KMS-11 (cell line): ENCODE data around the gene LAGE3.

Experiments used
- H2AFZ ChIP-seq: fragments of 200-600 bp; sonication (generic); 2 replicates; pipeline ENCODE4 v1.6.1; 2016; ENCODE audit warnings: antibody characterized with exemption, mixed run types, low read depth
- H3K27ac ChIP-seq: fragments of 200-600 bp; sonication (generic); 2 replicates; pipeline ENCODE4 v1.6.1; 2016; ENCODE audit warnings: mild to moderate bottlenecking, mixed run types
- H3K27me3 ChIP-seq: fragments of 200-600 bp; sonication (generic); 2 replicates; pipeline ENCODE4 v1.6.1; 2017; ENCODE audit warnings: mild to moderate bottlenecking, low read depth, mixed run types, moderate library complexity; ENCODE audit not compliant: insufficient read depth
- H3K36me3 ChIP-seq: fragments of 200-600 bp; sonication (generic); 2 replicates; pipeline ENCODE4 v1.6.1; 2017; ENCODE audit warnings: mild to moderate bottlenecking, mixed run types; ENCODE audit not compliant: insufficient read depth
- H3K4me1 ChIP-seq: fragments of 200-600 bp; sonication (generic); 2 replicates; pipeline ENCODE4 v1.6.1; 2016; ENCODE audit warnings: mild to moderate bottlenecking, low read depth, mixed run types; ENCODE audit not compliant: poor library complexity, severe bottlenecking
- H3K4me2 ChIP-seq: fragments of 200-600 bp; sonication (generic); 2 replicates; pipeline ENCODE4 v1.7.0; 2016; ENCODE audit warnings: mild to moderate bottlenecking, mixed run types
- H3K4me3 ChIP-seq: fragments of 200-600 bp; sonication (generic); IDR thresholded peaks from 2 replicates; pipeline ENCODE4 v1.6.1; 2017; ENCODE audit warnings: low read depth, low read length, mixed read lengths; ENCODE audit not compliant: insufficient read depth
- H3K79me2 ChIP-seq: fragments of 200-600 bp; sonication (generic); 2 replicates; pipeline ENCODE4 v1.6.1; 2016; ENCODE audit warnings: low read depth, mixed run types; ENCODE audit not compliant: insufficient read depth
- H3K9ac ChIP-seq: fragments of 200-600 bp; sonication (generic); 2 replicates; pipeline ENCODE4 v1.6.1; 2016; ENCODE audit warnings: mild to moderate bottlenecking, mixed run types
- H4K20me1 ChIP-seq: fragments of 200-600 bp; sonication (generic); 2 replicates; pipeline ENCODE4 v1.6.1; 2016; ENCODE audit warnings: mild to moderate bottlenecking, mixed run types; ENCODE audit not compliant: insufficient read depth
- CTCF ChIP-seq: fragments of 200-600 bp; sonication (generic); conservative IDR thresholded peaks from 2 replicates; pipeline ENCODE4 v1.6.1; 2017; ENCODE audit warnings: low read depth, mild to moderate bottlenecking, antibody characterized with exemption, low read length, moderate library complexity, mixed read lengths

Gene LAGE3

GRCh38 chrX:154463611-154464220 is 15.4 kb downstream of the LAGE3 start:
- Histone ChIP-seq H3K4me2 (no peak overlapping the region), H3K4me3 (no peak overlapping the region)

GRCh38 chrX:154462396-154462795 is 16.7 kb downstream of the LAGE3 start:
- no peak overlapping the region for H3K4me3 ChIP-seq
- no peaks in the 10 kb centered on the region for H4K20me1 ChIP-seq
- TF ChIP-seq CTCF: no peak
- peaks cover 1% of the 10 kb centered on the region for H3K4me1 ChIP-seq
- H3K36me3 ChIP-seq: no peaks in the 10 kb centered on the region
- H3K27ac ChIP-seq: no peak overlapping the region
- no peaks in the 10 kb centered on the region for H3K79me2 ChIP-seq
- no peak overlapping the region for H2AFZ ChIP-seq
- H3K4me2 ChIP-seq: no peak overlapping the region
- H3K27me3 ChIP-seq: no peaks in the 10 kb centered on the region
- H3K9ac ChIP-seq: no peak overlapping the region

More at GRCh38 chrX:154463611-154464220, 15.4 kb downstream of the LAGE3 start:
- H2AFZ ChIP-seq: no peak overlapping the region
- H3K36me3 ChIP-seq: no peaks in the 10 kb centered on the region
- H3K27me3 ChIP-seq: no peaks in the 10 kb centered on the region
- H3K9ac ChIP-seq: no peak overlapping the region
- no peaks in the 10 kb centered on the region for H3K4me1 ChIP-seq
- no peak for TF ChIP-seq CTCF
- H4K20me1 ChIP-seq: no peaks in the 10 kb centered on the region
- no peaks in the 10 kb centered on the region for H3K79me2 ChIP-seq
- no peak overlapping the region for H3K27ac ChIP-seq

GRCh38 chrX:154460326-154460725 is 18.8 kb downstream of the LAGE3 start:
- H3K4me3 ChIP-seq: no peak overlapping the region
- H3K9ac ChIP-seq: no peak overlapping the region
- peaks cover 4% of the 10 kb centered on the region for H3K4me1 ChIP-seq
- TF ChIP-seq CTCF: no peak
- no peaks in the 10 kb centered on the region for H3K27me3 ChIP-seq
- no peak overlapping the region for H3K27ac ChIP-seq
- no peaks in the 10 kb centered on the region for H3K79me2 ChIP-seq
- H3K36me3 ChIP-seq: no peaks in the 10 kb centered on the region
- H2AFZ ChIP-seq: no peak overlapping the region
- H3K4me2 ChIP-seq: no peak overlapping the region
- H4K20me1 ChIP-seq: no peaks in the 10 kb centered on the region

- Histone ChIP-seq H4K20me1 (no peaks in the 10 kb centered on the region), H3K36me3 (no peaks in the 10 kb centered on the region), H2AFZ (no peak overlapping the region), H3K9ac (no peak overlapping the region), H3K27me3 (no peaks in the 10 kb centered on the region), H3K4me3 (no peak overlapping the region), H3K27ac (no peak overlapping the region), H3K79me2 (no peaks in the 10 kb centered on the region), H3K4me1 (peaks cover 4% of the 10 kb centered on the region), H3K4me2 (no peak overlapping the region; the same call in 1 of the 2 replicates)
- TF ChIP-seq CTCF: no peak
Observed at GRCh38 chrX:154459832-154460231, 19.2 kb downstream of the LAGE3 start.
